CD4-positive, alpha-beta T cell treated with Interleukin-2 at 100 ng/mL for 4 hours (primary cell): ENCODE data around the gene C1orf105.
"Not testable (repeated sequence)": the region's sequence is repeated elsewhere in the genome, so short reads cannot be mapped to it uniquely, and the experiment has no call there.

ENCODE experiments used
- DNase-seq: peaks from one replicate; pipeline ENCODE4 v3.0.0-alpha.2; 2020; ENCODE audit warnings: low spot score

The C1orf105 gene

GRCh38 chr1:172487550-172487949, 67.1 kb downstream of the C1orf105 start:
- no peak for DNase-seq

- DNase-seq: no peak
Observed at GRCh38 chr1:172488393-172488792, 67.9 kb downstream of the C1orf105 start.

GRCh38 chr1:172489847-172490246, 69.4 kb downstream of the C1orf105 start:
- no peak for DNase-seq

GRCh38 chr1:172492421-172492820, 71.9 kb downstream of the C1orf105 start:
- no peak for DNase-seq

- no peak for DNase-seq
Observed at GRCh38 chr1:172494166-172494565, 73.7 kb downstream of the C1orf105 start.

- not testable (repeated sequence) for DNase-seq
Observed at GRCh38 chr1:172496127-172496526, 75.6 kb downstream of the C1orf105 start.

- no peak for DNase-seq
Observed at GRCh38 chr1:172496678-172497077, 76.2 kb downstream of the C1orf105 start.

GRCh38 chr1:172497230-172497629, 76.7 kb downstream of the C1orf105 start:
- DNase-seq: no peak

- DNase-seq: no peak
Observed at GRCh38 chr1:172498857-172499256, 78.4 kb downstream of the C1orf105 start.

GRCh38 chr1:172499636-172500141, 79.2 kb downstream of the C1orf105 start:
- DNase-seq: no peak

- DNase-seq: no peak
Observed at GRCh38 chr1:172500207-172500606, 79.7 kb downstream of the C1orf105 start.

GRCh38 chr1:172507741-172508140, 87.3 kb downstream of the C1orf105 start:
- DNase-seq: no peak

- no peak for DNase-seq
Observed at GRCh38 chr1:172510479-172510878, 90.0 kb downstream of the C1orf105 start.

GRCh38 chr1:172512591-172512990, 92.1 kb downstream of the C1orf105 start:
- no peak for DNase-seq

GRCh38 chr1:172513479-172513878, 93.0 kb downstream of the C1orf105 start:
- no peak for DNase-seq

GRCh38 chr1:172514108-172514507, 93.6 kb downstream of the C1orf105 start:
- DNase-seq: no peak

GRCh38 chr1:172515436-172515835, 95.0 kb downstream of the C1orf105 start:
- no peak for DNase-seq

- DNase-seq: no peak
Observed at GRCh38 chr1:172515927-172516326, 95.4 kb downstream of the C1orf105 start.

GRCh38 chr1:172517081-172517480, 96.6 kb downstream of the C1orf105 start:
- no peak for DNase-seq

- DNase-seq: no peak
Observed at GRCh38 chr1:172517545-172517944, 97.1 kb downstream of the C1orf105 start.
